ENCODE data around the gene DMC1.

The DMC1 gene

GRCh38 chr22:38569181-38569971 is 607 bp downstream of the DMC1 start:
- ChIA-PET POLR2A (no interaction called here), CTCF (no interaction called here)
- no peak for DNase-seq (ENCODE audit: low read depth, low spot score)

GRCh38 chr22:38567531-38568285 is 2.3 kb downstream of the DMC1 start:
- TF ChIP-seq CTCF (IDR thresholded peaks at IDR 0.05; ENCODE audit: insufficient read depth, low read length, missing control alignments), result no peak
- no peak overlapping the region for H3K4me3 ChIP-seq (ENCODE audit: low read depth, low read length)
- ChIA-PET POLR2A (interaction anchor here (0.7 kb wide), 1 partner anchor 66 kb away, joined by 3 read pairs; no protein-coding TSS in a partner anchor), CTCF (interaction anchor here (0.6 kb wide), 1 partner anchor 24 kb away, joined by 3 read pairs; no protein-coding TSS in a partner anchor)
- DNase-seq (ENCODE audit: low read depth, low spot score), result no peak

More at GRCh38 chr22:38569181-38569971, 607 bp downstream of the DMC1 start:
- H3K4me3 ChIP-seq (ENCODE audit: low read depth, low read length), result peak overlapping the region; percentile 75
- TF ChIP-seq CTCF (IDR thresholded peaks at IDR 0.05; ENCODE audit: insufficient read depth, low read length, missing control alignments), result no peak

GRCh38 chr22:38566726-38567504 is 3.1 kb downstream of the DMC1 start:
- POLR2A ChIA-PET, result no interaction called here
- H3K4me3 ChIP-seq (ENCODE audit: low read depth, low read length), result no peak overlapping the region
- TF ChIP-seq CTCF (IDR thresholded peaks at IDR 0.05; ENCODE audit: insufficient read depth, low read length, missing control alignments), result no peak
- no peak for DNase-seq (ENCODE audit: low read depth, low spot score)
- CTCF ChIA-PET, result interaction anchor here (0.6 kb wide), 1 partner anchor 24 kb away, joined by 3 read pairs; no protein-coding TSS in a partner anchor

GRCh38 chr22:38565441-38565840 is 4.5 kb downstream of the DMC1 start:
- ChIA-PET POLR2A (no interaction called here), CTCF (interaction anchor here (1.2 kb wide), 1 partner anchor 9 kb away, joined by 3 read pairs; no protein-coding TSS in a partner anchor)
- no peak for TF ChIP-seq CTCF (IDR thresholded peaks at IDR 0.05; ENCODE audit: insufficient read depth, low read length, missing control alignments)
- DNase-seq (ENCODE audit: low read depth, low spot score), result no peak
- H3K4me3 ChIP-seq (ENCODE audit: low read depth, low read length), result no peak overlapping the region

DNA sequence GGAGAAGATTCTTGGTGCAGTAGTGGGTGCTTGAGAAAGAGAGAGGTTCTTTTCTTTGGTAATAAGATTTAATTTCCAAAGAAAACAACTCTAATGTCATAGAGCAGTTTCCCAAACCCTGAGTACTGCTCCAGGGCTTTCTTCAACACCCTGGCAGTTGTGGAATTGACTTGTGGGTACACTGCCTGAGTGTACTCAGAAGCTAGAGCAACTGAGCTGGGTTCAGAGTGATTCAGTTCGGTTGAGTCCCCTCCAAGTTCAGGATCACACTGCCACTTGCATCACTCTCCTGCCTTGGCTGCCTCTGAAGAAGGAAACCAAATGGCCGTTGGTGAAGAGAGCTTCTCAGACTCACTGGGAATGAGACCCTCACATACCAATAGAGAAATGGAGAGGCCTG is 5.3 kb downstream of the DMC1 start:
- POLR2A ChIA-PET, result no interaction called here
- CTCF ChIA-PET, result interaction anchor here (1.2 kb wide), 1 partner anchor 10 kb away, joined by 3 read pairs; no protein-coding TSS in a partner anchor
- TF ChIP-seq CTCF (IDR thresholded peaks at IDR 0.05; ENCODE audit: insufficient read depth, low read length, missing control alignments), result no peak
- DNase-seq (ENCODE audit: low read depth, low spot score), result no peak
- no peak overlapping the region for H3K4me3 ChIP-seq (ENCODE audit: low read depth, low read length)

All from AG04449 (cell line).